GM21526 (cell line): Measurements from ENCODE around the gene SPO11.

Source experiments
- ATAC-seq: cut with Tn5 transposase; IDR thresholded peaks from one replicate; pipeline ENCODE4 v1.9.1; 2021; ENCODE audit warnings: moderate library complexity; ENCODE audit not compliant: unreplicated experiment, low FRiP score

The SPO11 gene, protein sequence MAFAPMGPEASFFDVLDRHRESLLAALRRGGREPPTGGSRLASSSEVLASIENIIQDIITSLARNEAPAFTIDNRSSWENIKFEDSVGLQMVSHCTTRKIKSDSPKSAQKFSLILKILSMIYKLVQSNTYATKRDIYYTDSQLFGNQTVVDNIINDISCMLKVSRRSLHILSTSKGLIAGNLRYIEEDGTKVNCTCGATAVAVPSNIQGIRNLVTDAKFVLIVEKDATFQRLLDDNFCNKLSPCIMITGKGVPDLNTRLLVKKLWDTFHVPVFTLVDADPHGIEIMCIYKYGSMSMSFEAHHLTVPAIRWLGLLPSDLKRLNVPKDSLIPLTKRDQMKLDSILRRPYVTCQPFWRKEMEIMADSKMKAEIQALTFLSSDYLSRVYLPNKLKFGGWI

DNA sequence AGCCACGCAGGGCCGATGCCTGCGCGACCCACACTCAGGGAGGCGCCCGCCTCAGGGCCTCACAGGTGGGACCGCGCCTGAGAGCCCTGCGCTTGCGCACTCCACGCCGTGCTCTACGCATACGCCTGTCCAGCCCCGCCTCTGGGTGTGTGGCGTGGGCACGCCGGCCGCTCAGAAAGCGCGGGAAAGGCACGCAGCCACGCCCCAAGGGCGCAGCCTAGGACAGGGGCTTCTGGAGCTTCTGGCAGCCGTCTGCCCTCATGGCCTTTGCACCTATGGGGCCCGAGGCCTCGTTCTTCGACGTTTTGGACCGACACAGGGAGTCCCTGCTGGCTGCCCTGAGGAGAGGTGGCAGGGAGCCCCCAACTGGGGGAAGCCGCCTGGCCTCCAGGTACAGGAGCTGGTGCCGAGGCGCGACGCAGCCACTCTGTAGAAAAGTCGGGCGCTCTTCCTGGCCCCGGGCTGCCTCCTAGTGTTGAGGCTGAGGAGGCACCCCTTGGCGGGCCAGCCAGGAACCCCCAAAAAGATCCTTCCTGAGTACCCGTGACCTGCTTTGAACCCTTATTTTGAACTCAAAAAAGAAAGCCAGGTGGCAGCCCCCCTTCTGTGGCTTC is at the start of gene SPO11:
Gene SPO11, plus strand, starts transcription at position 196 of the 614 bp plus-strand sequence. Its CDS starts 65 bp downstream, at position 261.
- ATAC-seq, result no peak

DNA sequence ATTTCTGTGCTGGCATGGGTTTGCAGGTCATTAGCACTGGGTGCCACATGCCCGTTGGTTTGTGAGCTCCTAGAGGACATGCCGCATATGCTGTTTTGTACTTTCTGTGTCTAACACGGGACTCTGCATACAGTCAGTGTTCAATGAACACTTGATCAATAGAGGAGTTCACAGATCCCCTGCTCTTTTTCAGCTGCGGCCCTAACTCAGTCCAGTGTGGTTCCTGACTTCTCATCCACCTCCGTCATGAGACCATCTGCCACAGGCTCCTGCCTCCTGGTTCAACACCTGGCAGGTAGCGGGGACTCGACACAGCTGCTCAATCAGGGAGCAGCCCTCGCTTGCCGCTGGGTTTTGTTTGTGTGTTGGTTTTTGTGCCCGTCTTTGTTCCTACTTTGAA is 49.4 kb upstream of the SPO11 start:
- no peak for ATAC-seq

DNA sequence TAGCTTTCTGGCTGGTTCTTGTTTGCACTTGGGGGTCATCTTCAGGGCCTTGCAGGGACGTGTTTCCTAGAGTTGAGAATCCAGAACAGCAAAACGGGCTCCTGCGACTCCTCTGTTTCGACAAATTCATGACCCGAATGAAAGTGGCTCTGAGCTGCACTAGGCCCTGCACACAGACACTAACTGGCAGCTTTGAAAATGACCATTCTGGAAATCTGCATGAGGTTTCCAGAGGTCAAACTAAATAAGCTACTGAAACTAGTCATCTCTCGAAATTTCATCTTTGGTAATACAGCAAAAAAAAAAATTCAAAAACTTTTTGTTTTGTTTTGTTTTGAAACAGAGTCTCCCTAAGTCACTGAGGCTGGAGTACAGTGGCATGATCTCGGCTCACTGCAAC is 47.7 kb upstream of the SPO11 start:
- ATAC-seq, result no peak

DNA sequence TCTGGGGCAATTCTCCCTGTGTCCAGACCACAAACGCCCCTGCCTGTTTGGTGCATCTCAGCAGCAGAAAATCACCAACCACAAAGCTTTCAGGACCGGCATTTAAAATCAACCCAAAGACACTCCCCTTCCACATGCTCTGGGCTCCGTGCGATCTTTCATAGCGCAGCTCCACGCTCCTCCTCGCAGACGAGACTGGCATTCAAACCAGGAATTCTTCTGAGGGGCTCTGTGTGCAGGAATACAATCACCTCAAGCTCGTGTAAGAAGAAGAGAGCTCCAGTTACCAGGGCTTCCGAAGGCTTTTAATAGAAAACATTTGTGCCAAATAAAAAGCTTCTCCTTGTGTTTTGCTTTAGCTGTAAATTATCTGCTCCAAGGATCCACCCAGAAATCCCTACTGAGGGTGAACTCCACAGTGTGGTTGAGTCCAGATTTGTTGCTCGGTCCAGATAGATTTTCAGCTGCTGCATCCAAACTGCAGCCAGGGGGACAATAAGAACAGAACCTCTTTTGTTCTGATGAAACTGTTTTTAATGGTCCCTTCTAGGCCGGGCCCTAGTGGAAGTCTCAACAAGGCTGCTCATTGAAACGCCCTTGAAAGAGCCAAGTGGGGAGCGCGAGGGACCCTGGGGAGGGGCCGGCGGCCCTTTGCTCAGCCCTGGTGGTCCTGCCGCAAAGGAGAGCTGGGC is 46.8 kb upstream of the SPO11 start:
- no peak for ATAC-seq

DNA sequence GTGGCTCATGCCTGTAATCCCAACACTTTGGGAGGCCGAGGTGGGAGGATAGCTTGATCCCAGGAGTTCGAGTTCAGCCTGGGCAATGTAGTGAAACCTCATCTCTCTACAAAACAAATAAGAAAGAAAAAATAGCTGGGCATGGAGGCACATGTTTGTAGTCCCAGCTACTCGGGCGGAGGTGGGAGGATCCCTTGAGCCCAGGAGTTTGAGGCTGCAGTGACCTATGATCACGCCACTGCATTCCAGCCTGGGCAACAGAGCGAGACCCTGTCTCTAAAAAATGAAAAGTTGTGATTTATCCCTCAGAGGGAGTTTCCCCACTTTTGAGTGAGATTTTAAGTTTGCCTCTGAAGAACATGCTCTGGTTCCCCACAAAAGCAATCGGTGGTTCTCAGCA is 45.7 kb upstream of the SPO11 start:
- no peak for ATAC-seq

DNA sequence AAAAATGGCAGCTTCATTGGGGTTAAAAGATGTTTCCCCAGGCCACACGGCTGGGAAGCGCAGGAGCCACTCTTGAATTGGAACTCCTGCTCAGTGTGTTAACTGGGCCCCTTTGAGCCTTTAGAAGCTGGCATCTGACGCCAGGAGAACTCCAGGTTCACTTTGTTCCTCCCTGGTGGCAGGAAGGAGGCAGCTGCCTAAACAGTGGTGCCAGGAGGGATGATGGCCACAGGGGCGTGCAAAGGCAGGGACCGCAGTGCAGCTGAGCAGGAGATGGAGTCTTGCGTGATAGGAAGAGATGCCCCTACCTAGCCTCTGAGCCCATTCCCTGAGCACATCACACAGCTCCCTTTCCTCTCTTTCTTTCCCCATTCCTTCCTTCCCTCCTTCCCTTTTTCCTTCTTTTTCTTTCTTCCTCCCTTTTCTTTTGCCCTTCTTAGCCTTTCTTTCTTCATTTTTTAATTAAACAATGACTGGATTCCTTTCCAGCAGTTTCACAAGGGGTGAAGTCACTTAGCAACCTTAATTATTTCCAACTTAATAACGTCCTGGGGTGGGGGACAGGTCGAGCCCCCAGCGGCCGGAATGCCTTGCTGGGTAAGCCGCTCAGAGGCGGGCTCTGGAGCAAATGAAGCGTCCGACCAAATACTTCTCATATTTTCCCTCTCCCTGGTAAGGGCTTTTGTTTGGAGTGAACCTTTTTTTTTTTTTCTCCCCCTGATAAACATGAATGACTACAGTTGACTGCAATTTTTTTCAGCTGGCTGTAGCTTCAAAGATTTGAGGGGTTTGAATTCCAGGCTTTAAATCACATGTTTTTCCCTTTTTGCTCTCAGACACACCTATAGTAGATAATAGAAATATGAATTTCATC is 42.4 kb upstream of the SPO11 start:
- ATAC-seq, result no peak

DNA sequence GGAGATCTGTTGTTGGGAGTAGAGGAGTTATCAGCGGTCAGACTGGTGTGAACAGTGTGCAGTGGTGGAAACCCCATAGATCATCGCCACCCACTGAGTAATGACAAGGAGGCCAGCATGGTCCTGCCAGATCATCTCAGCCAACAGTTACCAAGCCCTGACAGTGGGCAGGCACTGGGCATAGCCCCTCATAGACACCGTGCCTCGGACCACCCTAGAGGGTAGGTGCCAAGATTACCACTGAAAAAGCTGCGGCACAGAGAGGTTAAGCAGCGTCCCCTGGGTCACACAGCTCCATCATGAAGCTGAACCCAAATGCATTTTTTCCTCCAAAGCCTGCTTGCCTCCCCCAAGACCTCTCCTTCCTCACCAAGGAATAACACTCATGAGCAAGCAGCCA is 41.7 kb upstream of the SPO11 start:
- ATAC-seq, result no peak

DNA sequence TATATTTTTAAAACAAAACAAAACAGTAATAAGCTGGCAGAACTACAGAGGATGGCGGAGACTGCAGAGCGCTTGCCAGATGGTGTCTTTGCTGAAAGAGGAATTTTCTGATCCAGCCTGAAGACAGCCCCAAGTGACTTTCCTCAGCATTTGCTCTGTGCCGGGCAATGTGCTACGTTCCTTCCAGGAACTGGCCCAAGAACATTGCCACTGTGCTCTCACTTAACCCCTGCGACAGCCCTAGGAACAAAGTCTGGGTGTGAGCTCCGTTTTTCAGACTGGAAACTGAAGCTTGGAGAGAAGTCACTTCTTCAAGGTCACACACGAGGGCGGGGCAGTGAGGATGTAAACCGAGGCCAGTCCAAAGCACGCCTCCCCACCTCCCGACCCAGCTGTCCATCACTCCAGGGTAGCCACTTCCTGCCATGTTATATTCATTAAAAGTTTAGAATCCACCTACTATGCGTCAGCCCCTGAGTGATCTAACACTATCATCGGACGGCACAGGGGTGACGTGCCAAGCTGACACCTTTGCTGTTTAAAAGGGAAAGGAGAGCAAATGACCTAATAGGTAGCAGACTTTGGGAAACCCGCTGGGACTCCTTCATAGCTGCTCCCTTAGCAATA is 40.8 kb upstream of the SPO11 start:
- ATAC-seq, result no peak

DNA sequence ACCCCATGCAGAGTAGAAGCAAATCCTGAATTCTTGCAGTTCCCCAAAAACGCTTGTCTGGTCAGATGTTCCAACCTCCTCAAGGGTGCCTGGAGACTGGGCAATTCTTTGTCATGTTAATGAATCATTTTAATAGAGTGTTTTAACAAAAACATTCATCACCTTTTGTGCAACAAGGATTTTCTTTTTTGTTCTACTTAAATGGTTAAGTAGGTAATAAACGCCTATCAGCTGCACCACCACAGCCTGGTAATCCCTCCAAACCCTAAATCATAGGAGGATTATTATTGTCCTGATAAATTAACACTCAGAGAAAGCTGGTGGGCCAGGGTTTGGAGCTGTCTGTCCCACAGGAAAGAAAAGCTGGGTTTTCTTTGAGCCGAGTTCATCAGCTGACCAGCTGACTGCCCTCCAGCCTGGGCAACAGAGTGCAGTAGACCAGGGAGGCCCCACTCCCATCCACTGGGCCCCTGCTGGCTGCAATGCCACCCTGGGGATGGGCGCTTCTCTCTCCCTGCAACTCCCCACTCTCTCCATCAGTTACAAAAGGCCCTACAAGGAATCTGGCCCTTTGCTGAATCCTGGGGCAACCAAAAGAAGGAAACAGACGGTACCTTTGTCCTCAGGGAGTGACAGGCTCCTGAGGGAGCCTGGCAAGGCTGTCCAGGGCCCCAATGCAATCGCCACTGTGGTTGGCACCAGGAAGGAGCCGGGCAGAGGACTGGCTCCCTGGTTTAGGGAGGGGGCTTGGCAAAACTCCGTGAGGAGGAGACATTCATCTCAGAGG is 40.0 kb upstream of the SPO11 start:
- no peak for ATAC-seq

DNA sequence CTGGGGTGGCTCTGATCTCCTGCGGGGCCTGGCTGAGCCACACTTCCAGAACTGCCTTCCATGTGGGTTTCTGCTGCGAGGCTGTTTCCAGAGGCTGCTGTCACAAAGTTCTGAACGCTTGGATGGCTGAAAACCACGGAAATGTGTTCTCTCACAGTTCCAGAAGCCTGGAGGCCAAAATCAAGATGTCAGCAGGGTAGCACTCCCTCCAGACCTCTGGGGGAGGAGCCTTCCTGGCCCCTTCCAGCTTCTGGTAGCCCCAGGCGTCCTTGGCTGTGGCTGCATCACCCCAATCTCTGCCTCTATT is 39.5 kb upstream of the SPO11 start:
- ATAC-seq, result no peak

DNA sequence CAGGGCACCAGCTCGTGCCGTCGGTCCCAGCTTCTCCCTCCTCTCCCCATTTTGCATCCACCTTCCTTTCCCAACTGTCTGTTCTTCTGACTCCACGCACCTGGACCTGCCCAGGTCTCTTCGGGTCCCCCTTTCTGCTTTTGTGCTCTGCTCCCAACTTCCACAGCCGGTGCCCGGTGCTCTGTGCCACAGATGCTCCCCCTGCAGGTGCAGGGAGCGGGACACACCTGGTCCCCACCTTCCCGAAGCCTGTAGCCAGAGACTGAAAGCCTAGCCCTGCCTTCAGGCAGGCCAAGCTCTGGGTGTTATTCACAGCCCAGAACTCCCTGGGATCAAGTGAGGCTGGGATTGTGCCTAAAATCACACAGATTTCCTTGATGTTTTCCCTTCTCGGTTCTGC is 38.6 kb upstream of the SPO11 start:
- no peak for ATAC-seq

DNA sequence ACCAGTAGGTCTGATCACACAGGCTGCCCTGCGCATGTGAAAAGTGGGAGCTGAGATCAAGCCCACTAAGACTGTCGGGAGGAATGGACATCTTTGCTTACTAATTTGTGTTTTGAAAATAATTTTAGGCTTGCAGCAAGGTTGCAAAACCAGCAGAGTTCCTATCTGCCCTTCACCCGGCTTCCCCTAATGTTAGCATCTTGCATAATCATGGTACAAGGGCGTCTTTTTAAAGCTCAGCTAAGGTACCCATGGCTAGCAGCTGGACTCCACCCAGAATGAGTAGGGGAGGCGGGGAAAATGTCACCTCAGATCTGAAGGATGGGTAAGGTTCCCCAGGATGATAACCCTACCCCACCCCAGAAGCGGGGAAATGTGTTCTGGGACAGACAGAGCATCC is 37.9 kb upstream of the SPO11 start:
- ATAC-seq, result no peak

DNA sequence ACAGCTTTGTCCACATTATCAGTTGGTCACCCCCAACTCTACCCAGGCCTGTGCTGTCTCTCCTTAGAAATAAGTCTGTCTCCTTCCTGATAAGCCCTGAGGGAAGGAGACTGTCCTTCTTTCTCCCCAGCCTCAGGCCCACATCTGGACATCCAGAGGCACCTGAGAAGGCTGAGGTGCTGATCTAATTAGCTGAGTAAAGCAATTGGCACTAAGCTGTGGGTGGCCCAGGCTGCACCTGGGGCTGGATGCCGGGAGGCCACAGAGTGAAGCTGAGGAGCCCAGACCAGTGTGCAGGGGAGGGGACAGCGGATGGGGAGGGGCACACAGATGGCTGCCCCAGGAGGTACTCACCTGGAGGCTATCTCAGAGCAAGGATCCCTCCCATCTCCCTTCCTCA is 37.0 kb upstream of the SPO11 start:
- no peak for ATAC-seq

DNA sequence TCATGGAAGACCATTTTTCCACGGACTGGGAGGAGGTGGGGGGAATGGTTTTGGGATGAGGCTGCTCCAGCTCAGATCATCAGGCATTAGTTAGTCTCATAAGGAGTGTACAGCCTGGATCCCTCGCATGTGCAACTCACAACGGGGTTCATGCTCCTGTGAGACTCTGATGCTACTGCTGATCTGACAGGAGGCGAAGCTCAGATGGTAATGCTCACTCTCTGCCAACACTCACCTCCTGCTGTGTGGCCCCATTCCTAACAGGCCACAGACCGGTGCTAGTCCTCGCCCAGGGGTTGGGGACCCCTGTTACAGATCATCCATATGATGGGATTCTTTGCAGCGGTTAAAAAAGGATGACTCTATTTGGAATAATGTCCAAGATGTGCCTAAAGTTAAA is 35.6 kb upstream of the SPO11 start:
- ATAC-seq, result no peak

DNA sequence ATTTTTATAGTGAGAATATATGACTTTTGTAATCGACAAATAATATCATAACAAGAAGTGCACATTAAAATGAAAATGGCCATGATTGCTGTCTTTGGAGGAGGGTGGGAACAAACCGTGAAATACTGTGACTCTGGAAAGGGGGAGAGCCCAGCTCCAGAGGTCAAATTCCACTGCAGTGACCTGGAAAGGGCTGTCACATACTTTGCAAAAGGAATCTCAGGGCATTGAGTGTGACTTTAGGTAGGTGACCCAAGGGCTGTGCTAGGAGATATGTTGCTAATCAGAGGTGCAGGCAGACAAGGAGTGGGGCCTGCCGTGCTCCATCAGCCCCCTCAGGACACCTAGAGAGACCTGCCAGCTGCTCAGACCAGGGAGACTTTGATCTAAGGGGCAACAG is 35.1 kb upstream of the SPO11 start:
- no peak for ATAC-seq

DNA sequence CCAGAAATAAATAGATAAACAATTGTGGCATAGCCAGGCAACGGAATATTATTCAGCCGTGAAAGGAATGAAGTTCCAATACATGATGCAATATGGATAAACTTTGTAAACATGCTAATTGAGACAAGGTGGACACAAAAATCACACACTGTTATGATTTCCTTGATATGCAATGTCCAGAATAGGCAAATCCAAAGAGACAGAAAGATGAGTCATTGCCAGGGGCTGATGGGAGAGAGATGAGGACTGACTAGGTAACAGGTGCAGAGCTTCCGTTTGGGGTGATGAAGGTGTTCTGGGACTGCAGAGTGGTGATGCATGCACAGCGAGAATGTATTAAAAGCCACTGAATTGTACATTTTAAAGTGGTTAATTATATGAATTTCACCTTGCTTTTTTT is 31.1 kb upstream of the SPO11 start:
- ATAC-seq, result no peak

DNA sequence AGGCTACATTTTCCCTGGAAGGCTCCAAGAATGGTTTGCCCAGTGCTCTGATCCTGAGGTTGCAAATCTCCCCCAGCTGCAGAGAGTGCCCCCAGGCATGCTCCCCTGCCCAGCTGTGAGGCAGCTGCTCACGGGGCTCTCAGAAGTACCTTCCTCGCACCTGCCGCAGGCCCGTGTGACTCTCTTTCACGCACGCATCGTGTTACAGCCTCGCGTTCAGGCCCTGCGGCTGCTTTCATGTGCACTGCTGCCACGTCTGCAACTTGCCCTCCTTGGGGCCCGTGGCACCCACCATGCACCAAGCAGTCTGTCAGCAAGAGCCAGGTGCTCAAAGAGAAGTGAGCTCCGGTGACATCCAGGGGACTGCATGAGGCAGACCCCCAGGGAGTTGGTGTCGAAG is 28.6 kb upstream of the SPO11 start:
- ATAC-seq, result no peak

DNA sequence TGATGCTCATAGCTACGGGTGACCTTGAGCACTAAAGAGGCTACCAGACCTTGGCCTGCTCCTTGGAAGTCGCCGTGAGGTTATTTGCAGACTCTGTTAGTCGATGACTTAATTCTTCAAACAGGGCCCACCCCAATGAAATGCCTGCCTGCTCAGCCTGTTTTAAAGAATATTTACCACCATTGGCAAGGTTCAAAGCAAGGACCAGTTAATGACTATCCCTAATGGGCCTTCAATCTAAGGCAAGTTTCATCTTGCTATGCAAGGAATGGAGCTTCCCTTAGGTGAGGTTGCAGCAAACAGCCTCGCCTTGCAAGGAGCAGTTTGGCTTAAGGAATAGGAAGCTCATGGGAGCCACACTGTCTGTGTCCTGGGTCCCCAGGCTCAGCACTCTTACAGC is 22.9 kb upstream of the SPO11 start:
- no peak for ATAC-seq

DNA sequence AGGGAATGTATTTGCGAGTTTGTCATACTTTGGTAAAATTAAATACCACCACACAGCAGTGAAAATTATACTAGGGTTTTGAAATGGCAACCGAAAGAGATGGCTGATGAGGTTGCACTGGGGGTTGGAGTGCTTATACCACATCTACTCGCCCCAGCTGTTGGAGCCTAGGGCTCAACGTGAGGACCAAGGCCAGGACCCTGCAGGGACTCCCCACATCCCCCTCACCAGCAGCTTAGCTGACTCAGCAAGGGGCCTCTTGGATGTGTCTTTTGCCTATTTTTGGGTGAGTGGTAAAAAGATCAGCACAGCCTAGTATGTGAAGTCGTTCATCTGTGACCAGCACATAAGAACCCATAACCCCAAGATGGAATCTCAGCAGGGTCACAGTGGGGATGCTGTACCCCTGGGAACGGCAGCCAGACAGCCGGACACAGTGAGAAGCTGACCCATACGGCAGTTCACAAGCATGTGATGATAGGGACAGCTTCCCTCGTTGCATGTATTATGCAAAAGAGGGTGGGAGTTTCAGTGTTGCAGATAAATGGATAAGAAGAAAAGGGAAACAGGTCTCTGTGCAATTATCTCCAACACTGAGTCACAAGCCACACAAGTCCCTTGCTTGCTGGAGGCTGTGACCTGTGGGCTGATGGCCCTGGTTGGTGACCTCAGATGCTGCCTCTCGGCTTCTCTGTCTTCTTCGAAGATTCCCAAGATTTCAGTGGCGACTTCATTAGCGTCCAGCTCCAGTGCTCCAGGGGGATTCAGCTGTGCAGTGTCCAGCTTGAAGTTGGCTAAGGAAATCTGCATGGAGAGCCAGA is 20.9 kb upstream of the SPO11 start:
- ATAC-seq, result no peak
